HG02759 (cell line): ENCODE data around the gene UBALD2.
"Not testable (repeated sequence)": the region's sequence is repeated elsewhere in the genome, so short reads cannot be mapped to it uniquely, and the experiment has no call there.

Experiments used
- ATAC-seq: cut with Tn5 transposase; IDR thresholded peaks from one replicate; pipeline ENCODE4 v1.9.1; 2021; ENCODE audit warnings: mild to moderate bottlenecking, moderate library complexity; ENCODE audit not compliant: unreplicated experiment

UBALD2 gene

GRCh38 chr17:76243826-76244679 is 21.1 kb upstream of the UBALD2 start:
- no peak for ATAC-seq

- not testable (repeated sequence) for ATAC-seq
Measured at GRCh38 chr17:76244721-76245120, 20.4 kb upstream of the UBALD2 start.

GRCh38 chr17:76246080-76247066 is 18.8 kb upstream of the UBALD2 start:
- peak; percentile 96 for ATAC-seq

- no peak for ATAC-seq
Measured at GRCh38 chr17:76247304-76247703, 17.8 kb upstream of the UBALD2 start.

- no peak for ATAC-seq
Measured at GRCh38 chr17:76248013-76248782, 16.9 kb upstream of the UBALD2 start.

GRCh38 chr17:76250141-76250540 is 15.0 kb upstream of the UBALD2 start:
- no peak for ATAC-seq

- ATAC-seq, result no peak
Measured at GRCh38 chr17:76251478-76252039, 13.6 kb upstream of the UBALD2 start.

GRCh38 chr17:76252040-76252954 is 12.9 kb upstream of the UBALD2 start:
- ATAC-seq, result peak; percentile 59

- not testable (repeated sequence) for ATAC-seq
Measured at GRCh38 chr17:76252967-76253766, 12.0 kb upstream of the UBALD2 start.

GRCh38 chr17:76253841-76254240 is 11.3 kb upstream of the UBALD2 start:
- ATAC-seq, result no peak

GRCh38 chr17:76254275-76254674 is 10.9 kb upstream of the UBALD2 start:
- ATAC-seq, result no peak

GRCh38 chr17:76255801-76256429 is 9.2 kb upstream of the UBALD2 start:
- no peak for ATAC-seq

- not testable (repeated sequence) for ATAC-seq
Measured at GRCh38 chr17:76256430-76257050, 8.6 kb upstream of the UBALD2 start.

- no peak for ATAC-seq
Measured at GRCh38 chr17:76260220-76260619, 4.9 kb upstream of the UBALD2 start.

- ATAC-seq, result no peak
Measured at GRCh38 chr17:76260669-76261068, 4.5 kb upstream of the UBALD2 start.

- no peak for ATAC-seq
Measured at GRCh38 chr17:76261421-76262215, 3.5 kb upstream of the UBALD2 start.
